Endothelial cell of umbilical vein (primary cell): ENCODE results near the gene ABCC2. TPM values are rescaled to one million over a fixed set of nuclear protein-coding genes. Genes with fewer than 3 reads are reported as not detected.

Experiments
- BruUV-seq: library from RNA; stranded (reverse); fragments of 400-500 nt; replicated peaks from 2 replicates; lab custom pipeline; 2021; lab: Mats Ljungman, UMichigan
- CTCF ChIA-PET: fragments of 300-600, 350-600 bp; sonication (Branson Sonifier 250); formaldehyde crosslinking; loops from one replicate; lab custom pipeline; 2021; ENCODE audit warnings: antibody characterized with exemption, inconsistent platforms; lab: Charles Lee
- POLR2A ChIA-PET: fragments of 300-600, 350-600 bp; sonication (Branson Sonifier 250); formaldehyde crosslinking; loops from one replicate; lab custom pipeline; 2021; ENCODE audit warnings: antibody characterized with exemption, inconsistent platforms; lab: Charles Lee
- DNase-seq: peaks from one replicate; pipeline ENCODE4 v3.0.0-alpha.2; 2011; ENCODE audit warnings: low read depth, low spot score
- FAIRE-seq: peaks from 2 replicates; lab custom pipeline; 2011; peaks lifted over from hg19 to GRCh38; lab: Jason Lieb, UNC
- H2AFZ ChIP-seq: 2 replicates; pipeline ENCODE4 v1.6.0; 2012; ENCODE audit warnings: low read depth, low read length, control low read depth, inconsistent platforms
- H3K27ac ChIP-seq: 2 replicates; pipeline ENCODE4 v1.5.1; 2011; ENCODE audit warnings: low read depth, mild to moderate bottlenecking, control low read depth, low read length, moderate library complexity; ENCODE audit not compliant: insufficient read depth
- H3K27me3 ChIP-seq, 2 experiments: 2 replicates each; pipeline versions ENCODE4 v1.6.0 to v1.6.1; 2011; ENCODE audit warnings: low read length in 2 of 2, mixed read lengths in 1 of 2; ENCODE audit not compliant: control insufficient read depth in 2 of 2, insufficient read depth in 2 of 2
- H3K36me3 ChIP-seq, 2 experiments: 2 replicates in 1 of 2; 3 replicates in 1 of 2; pipeline ENCODE4 v1.5.1; 2011; ENCODE audit warnings: low read length in 2 of 2, mild to moderate bottlenecking in 1 of 2, moderate library complexity in 1 of 2; ENCODE audit not compliant: control insufficient read depth in 2 of 2, insufficient read depth in 2 of 2; ENCODE audit errors: extremely low read depth in 1 of 2
- H3K4me1 ChIP-seq: 3 replicates; pipeline ENCODE4 v1.5.1; 2011; ENCODE audit warnings: mild to moderate bottlenecking, low read length; ENCODE audit not compliant: control insufficient read depth, insufficient read depth; ENCODE audit errors: extremely low read depth
- H3K4me2 ChIP-seq: 2 replicates; pipeline ENCODE4 v1.6.1; 2011; ENCODE audit warnings: low read length, control low read depth, mixed read lengths; ENCODE audit not compliant: insufficient read depth
- H3K4me3 ChIP-seq, 3 experiments: fragments of 200-600 bp in 1 of 3; sonication (generic), shearing (Covaris generic) in 1 of 3; replicated peaks in 1 of 3; 2 replicates each; pipeline ENCODE4 v1.5.1; 2011 to 2016; ENCODE audit warnings: control low read depth in 3 of 3, low read length in 3 of 3, mild to moderate bottlenecking in 2 of 3, inconsistent platforms in 1 of 3, low read depth in 1 of 3, moderate library complexity in 1 of 3; ENCODE audit not compliant: insufficient read depth in 1 of 3
- H3K79me2 ChIP-seq: 2 replicates; pipeline ENCODE4 v1.6.0; 2012; ENCODE audit warnings: low read length, inconsistent platforms; ENCODE audit not compliant: control insufficient read depth, insufficient read depth
- H3K9ac ChIP-seq: replicated peaks from 2 replicates; pipeline ENCODE3; 2011; ENCODE audit warnings: low read length, control low read depth; ENCODE audit not compliant: insufficient read depth; ENCODE audit errors: extremely low read depth
- H3K9me1 ChIP-seq: replicated peaks from 3 replicates; pipeline ENCODE4 v1.6.0; 2011; ENCODE audit warnings: mild to moderate bottlenecking, low read length; ENCODE audit not compliant: control insufficient read depth, insufficient read depth; ENCODE audit errors: extremely low read depth
- H3K9me3 ChIP-seq: replicated peaks from 2 replicates; pipeline ENCODE4 v1.5.1; 2012; ENCODE audit warnings: low read length, inconsistent platforms; ENCODE audit not compliant: control insufficient read depth, insufficient read depth
- H4K20me1 ChIP-seq: replicated peaks from 2 replicates; pipeline ENCODE3; 2011; ENCODE audit warnings: mild to moderate bottlenecking, low read length; ENCODE audit not compliant: control insufficient read depth, insufficient read depth; ENCODE audit errors: extremely low read depth
- CTCF ChIP-seq, 2 donors: IDR thresholded peaks; 1 replicate in 1 of 2; 2 replicates in 1 of 2; pipeline ENCODE4 v1.5.1; 2011; ENCODE audit warnings: low read length in 2 of 2, mild to moderate bottlenecking in 2 of 2, moderate library complexity in 2 of 2, control low read depth in 1 of 2, inconsistent platforms in 1 of 2, low read depth in 1 of 2; ENCODE audit not compliant: insufficient read depth in 1 of 2; ENCODE audit errors: extremely low read depth in 1 of 2
- EZH2 ChIP-seq: IDR thresholded peaks from 2 replicates; pipeline ENCODE4 v1.6.1; 2012; ENCODE audit warnings: borderline replicate concordance, low read depth, mild to moderate bottlenecking, moderate library complexity, low read length, inconsistent platforms; ENCODE audit not compliant: severe bottlenecking
- FOS ChIP-seq: IDR thresholded peaks from 2 replicates; pipeline ENCODE4 v1.6.1; 2011; ENCODE audit warnings: mild to moderate bottlenecking, low read length, moderate library complexity, borderline replicate concordance; ENCODE audit not compliant: insufficient read depth
- GATA2 ChIP-seq: IDR thresholded peaks from 2 replicates; pipeline ENCODE4 v1.7.0; 2011; ENCODE audit warnings: low read depth, mild to moderate bottlenecking, moderate library complexity, mixed read lengths, low read length; ENCODE audit not compliant: insufficient read length, insufficient read depth
- JUN ChIP-seq: IDR thresholded peaks from 2 replicates; pipeline ENCODE4 v1.6.1; 2011; ENCODE audit warnings: borderline replicate concordance, low read depth; ENCODE audit not compliant: insufficient read length, insufficient read depth
- MAX ChIP-seq: IDR thresholded peaks from 2 replicates; pipeline ENCODE4 v1.6.1; 2011; ENCODE audit not compliant: insufficient read depth, insufficient read length
- MYC ChIP-seq: IDR thresholded peaks from one replicate; pipeline ENCODE4 v1.6.1; 2011; ENCODE audit warnings: mild to moderate bottlenecking, low read depth, low read length
- POLR2A ChIP-seq: IDR thresholded peaks from 2 replicates; pipeline ENCODE4 v1.6.1; 2012; ENCODE audit warnings: low read depth, mild to moderate bottlenecking, control low read depth, low read length
- POLR2AphosphoS5 ChIP-seq: IDR thresholded peaks from 2 replicates; pipeline ENCODE4 v1.6.1; 2012; ENCODE audit warnings: low read depth, mild to moderate bottlenecking, control low read depth, low read length, moderate library complexity; ENCODE audit not compliant: insufficient read depth
- dilution Hi-C: fragments of 300-500 bp; cut with MboI; formaldehyde crosslinking; loops from one replicate; pipeline ENCODE4 v1.15.0; 2019; ENCODE audit warnings: low sequenced_read_pairs; ENCODE audit not compliant: extremely low pct_ligation_motif_present
- intact Hi-C: fragments of 100-400 bp; cut with micrococcal nuclease; formaldehyde crosslinking; loops from one replicate; pipeline ENCODE4 v1.10.0; 2022
- polyA plus RNA-seq, 4 experiments: library from polyadenylated mRNA; depleted of rRNA in 3 of 4; stranded (reverse) in 3 of 4; unstranded in 1 of 4; fragments of >200 nt; gene quantifications; 2 replicates each; pipeline versions ENCODE4 v1.2.1 to v1.2.3, GENCODE V29; 2011 to 2012; ENCODE audit warnings: missing spikeins in 1 of 4
- total RNA-seq: library from RNA; stranded (reverse); gene quantifications from 2 replicates; pipeline ENCODE4 v1.2.3, GENCODE V29; 2021

ABCC2 gene
- total and polyA plus RNA-seq, 2 donors (not counting 3 experiments of a cell fraction or from before 2014, with no cell fraction given) = 1.5 to 3.3 TPM

- no peak overlapping the region for H3K4me3 ChIP-seq
- H3K79me2 ChIP-seq = no peaks in the 10 kb centered on the region
- H3K36me3 ChIP-seq = no peaks in the 10 kb centered on the region
- no peaks in the 10 kb centered on the region for H3K9me1 ChIP-seq
- H3K4me2 ChIP-seq = no peak overlapping the region
- no peak overlapping the region for H3K9ac ChIP-seq
- dilution Hi-C loops = loop anchor here (10.0 kb wide), 1 partner anchor 50 kb away; no protein-coding TSS in a partner anchor
- H3K9me3 ChIP-seq = no peaks in the 10 kb centered on the region
- H3K27me3 ChIP-seq = no peaks in the 10 kb centered on the region
- no peaks in the 10 kb centered on the region for H4K20me1 ChIP-seq
- no peak overlapping the region for H3K27ac ChIP-seq
- POLR2A ChIA-PET = no interaction called here
- BruUV-seq = no TSS peak
- intact Hi-C loops = no loop called here
- FAIRE-seq (no peak), DNase-seq (no peak)
- no peaks in the 10 kb centered on the region for H3K4me1 ChIP-seq
- H2AFZ ChIP-seq = no peak overlapping the region
- TF ChIP-seq MAX (no peak), POLR2A (no peak), JUN (no peak), GATA2 (no peak), MYC (no peak), POLR2AphosphoS5 (no peak), EZH2 (no peak), CTCF (IDR thresholded peaks at IDR 0.05; ENCODE audit: extremely low read depth in 1 of 2, insufficient read depth in 1 of 2, low read depth in 1 of 2, low read length in 2 of 2) (no peak), FOS (no peak)
- CTCF ChIA-PET = interaction anchor here (0.9 kb wide), 1 partner anchor 11 kb away, joined by 3 read pairs; no protein-coding TSS in a partner anchor
Observed at GRCh38 chr10:99805190-99805589, 22.8 kb downstream of the ABCC2 start.
